Osteoblast (primary cell): ENCODE data around the gene SLC35G1. TPM values are rescaled to one million over a fixed set of nuclear protein-coding genes. Genes with fewer than 3 reads are reported as not detected.

ENCODE experiments used
- DNase-seq: peaks from one replicate; pipeline ENCODE4 v3.0.0; 2011; ENCODE audit warnings: low spot score, mixed read lengths; ENCODE audit not compliant: insufficient read length; ENCODE audit errors: missing footprints
- H2AFZ ChIP-seq: 2 replicates; pipeline ENCODE4 v1.6.0; 2011; ENCODE audit warnings: mild to moderate bottlenecking, low read length
- H3K27ac ChIP-seq: 2 replicates; pipeline ENCODE4 v1.5.1; 2011; ENCODE audit warnings: mild to moderate bottlenecking, low read depth, low read length, moderate library complexity
- H3K27me3 ChIP-seq: 2 replicates; pipeline ENCODE4 v1.6.0; 2012; ENCODE audit warnings: mild to moderate bottlenecking, control low read depth, inconsistent platforms, low read length, moderate library complexity; ENCODE audit not compliant: insufficient read depth
- H3K36me3 ChIP-seq: 2 replicates; pipeline ENCODE4 v1.5.1; 2011; ENCODE audit warnings: mild to moderate bottlenecking, low read length, control low read depth, moderate library complexity; ENCODE audit not compliant: insufficient read depth
- H3K4me1 ChIP-seq: 2 replicates; pipeline ENCODE4 v1.5.1; 2011; ENCODE audit warnings: mild to moderate bottlenecking, low read length, control low read depth, moderate library complexity; ENCODE audit not compliant: insufficient read depth
- H3K4me2 ChIP-seq: 2 replicates; pipeline ENCODE4 v1.6.0; 2011; ENCODE audit warnings: mild to moderate bottlenecking, low read length; ENCODE audit not compliant: insufficient read depth
- H3K4me3 ChIP-seq: fragments of 200-600 bp; sonication (generic); 3 replicates; pipeline ENCODE4 v1.5.1; 2012; ENCODE audit warnings: mild to moderate bottlenecking, low read length, inconsistent platforms; ENCODE audit not compliant: insufficient read depth
- H3K79me2 ChIP-seq: 2 replicates; pipeline ENCODE4 v1.6.0; 2012; ENCODE audit warnings: mild to moderate bottlenecking, low read length, control low read depth, inconsistent platforms; ENCODE audit not compliant: insufficient read depth
- H3K9me3 ChIP-seq: 2 replicates; pipeline ENCODE4 v1.5.1; 2011; ENCODE audit warnings: low read depth, low read length, control low read depth
- H4K20me1 ChIP-seq: 2 replicates; pipeline ENCODE4 v1.6.0; 2012; ENCODE audit warnings: mild to moderate bottlenecking, low read length, control low read depth; ENCODE audit not compliant: insufficient read depth
- total RNA-seq: library from RNA; depleted of rRNA; stranded (reverse); fragments of >200 nt; gene quantifications from 2 replicates; pipeline ENCODE4 v1.2.3, GENCODE V29; 2012
- TF ChIP-seq, protein P1 (sequence below): IDR thresholded peaks from 2 replicates; pipeline ENCODE4 v1.5.1; 2011; ENCODE audit warnings: mild to moderate bottlenecking, low read depth, low read length, moderate library complexity; ENCODE audit errors: extremely low read depth

SLC35G1 gene
- total RNA-seq, 1 donor, result 5.4 TPM

DNA sequence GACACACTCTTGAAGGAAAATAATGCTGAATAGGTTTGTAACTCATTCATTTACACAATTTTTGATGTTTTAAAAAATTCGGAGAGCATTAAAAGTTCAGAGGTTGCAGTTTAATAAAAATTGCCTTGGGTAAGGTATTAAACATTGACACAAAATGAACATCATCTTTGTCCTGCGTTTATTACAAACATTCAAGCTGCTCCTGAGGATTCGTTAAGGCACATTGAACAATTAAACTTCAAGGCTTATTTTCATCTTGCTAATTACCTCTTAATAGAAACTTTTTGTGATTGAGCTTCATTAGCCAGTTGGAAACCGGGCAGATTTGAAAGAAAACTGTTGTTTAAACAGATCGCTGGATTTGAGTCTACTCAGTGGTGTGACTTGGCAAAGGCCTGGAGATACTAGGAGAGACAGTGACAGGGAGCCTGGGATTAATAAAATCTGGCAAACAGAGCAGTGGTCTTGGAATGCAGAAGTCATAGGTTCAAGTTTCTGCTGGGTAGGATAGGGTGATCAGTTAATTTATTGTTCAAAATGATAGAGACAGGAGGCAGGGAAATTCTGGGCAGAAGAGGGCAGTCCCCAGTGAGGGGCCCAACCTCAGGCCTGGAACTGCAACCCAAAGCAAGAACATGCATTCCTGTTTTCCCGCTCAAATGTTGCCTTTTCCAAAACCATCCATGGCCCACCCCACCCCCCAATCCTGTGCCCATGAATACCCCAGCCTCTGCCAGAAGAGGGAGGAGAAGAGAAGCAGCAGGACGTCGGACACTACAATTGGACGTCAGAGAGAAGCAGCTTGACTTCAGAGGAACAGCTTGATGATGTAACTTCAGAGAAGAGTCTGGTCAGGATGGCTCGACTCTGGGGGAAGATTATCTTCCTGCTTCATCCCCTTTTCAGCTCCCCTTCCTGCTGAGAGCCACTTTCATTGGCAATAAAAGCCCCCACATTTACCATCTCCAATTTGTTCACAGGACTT lies 43.5 kb upstream of the SLC35G1 start:
- no peak for DNase-seq
- H3K36me3 ChIP-seq, result no peaks in the 10 kb centered on the region
- TF ChIP-seq, protein P1, sequence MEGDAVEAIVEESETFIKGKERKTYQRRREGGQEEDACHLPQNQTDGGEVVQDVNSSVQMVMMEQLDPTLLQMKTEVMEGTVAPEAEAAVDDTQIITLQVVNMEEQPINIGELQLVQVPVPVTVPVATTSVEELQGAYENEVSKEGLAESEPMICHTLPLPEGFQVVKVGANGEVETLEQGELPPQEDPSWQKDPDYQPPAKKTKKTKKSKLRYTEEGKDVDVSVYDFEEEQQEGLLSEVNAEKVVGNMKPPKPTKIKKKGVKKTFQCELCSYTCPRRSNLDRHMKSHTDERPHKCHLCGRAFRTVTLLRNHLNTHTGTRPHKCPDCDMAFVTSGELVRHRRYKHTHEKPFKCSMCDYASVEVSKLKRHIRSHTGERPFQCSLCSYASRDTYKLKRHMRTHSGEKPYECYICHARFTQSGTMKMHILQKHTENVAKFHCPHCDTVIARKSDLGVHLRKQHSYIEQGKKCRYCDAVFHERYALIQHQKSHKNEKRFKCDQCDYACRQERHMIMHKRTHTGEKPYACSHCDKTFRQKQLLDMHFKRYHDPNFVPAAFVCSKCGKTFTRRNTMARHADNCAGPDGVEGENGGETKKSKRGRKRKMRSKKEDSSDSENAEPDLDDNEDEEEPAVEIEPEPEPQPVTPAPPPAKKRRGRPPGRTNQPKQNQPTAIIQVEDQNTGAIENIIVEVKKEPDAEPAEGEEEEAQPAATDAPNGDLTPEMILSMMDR, result no peak
- H3K4me1 ChIP-seq, result no peaks in the 10 kb centered on the region
- no peak overlapping the region for H3K4me2 ChIP-seq
- no peak overlapping the region for H2AFZ ChIP-seq
- peaks cover 32% of the 10 kb centered on the region for H3K27me3 ChIP-seq
- H3K4me3 ChIP-seq, result no peak overlapping the region
- no peaks in the 10 kb centered on the region for H4K20me1 ChIP-seq
- no peaks in the 10 kb centered on the region for H3K79me2 ChIP-seq
- no peaks in the 10 kb centered on the region for H3K9me3 ChIP-seq
- H3K27ac ChIP-seq, result no peak overlapping the region

DNA sequence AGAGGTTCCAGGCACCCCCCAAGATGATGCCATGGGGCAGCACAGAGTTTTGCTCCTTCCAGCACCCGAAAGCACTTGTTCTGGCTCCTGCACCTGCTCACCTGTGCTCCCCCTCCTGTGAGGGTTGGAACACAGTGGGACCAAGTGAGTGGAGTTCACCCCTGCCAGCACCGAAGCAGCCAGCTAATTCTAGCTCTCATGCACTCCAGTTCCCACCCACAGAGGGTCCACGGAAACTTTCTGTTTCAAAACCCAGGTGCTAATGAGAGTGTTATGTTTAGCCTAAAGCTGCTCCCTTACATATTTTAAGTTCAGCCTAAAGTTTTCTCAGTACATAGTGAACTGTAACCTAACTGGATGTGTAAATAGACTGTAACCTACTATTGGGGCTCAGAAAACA lies 42.6 kb upstream of the SLC35G1 start:
- no peak overlapping the region for H3K27ac ChIP-seq
- no peak overlapping the region for H3K4me3 ChIP-seq
- H3K4me1 ChIP-seq, result no peaks in the 10 kb centered on the region
- no peak overlapping the region for H3K4me2 ChIP-seq
- H3K9me3 ChIP-seq, result no peaks in the 10 kb centered on the region
- H3K36me3 ChIP-seq, result no peaks in the 10 kb centered on the region
- DNase-seq, result no peak
- peaks cover 35% of the 10 kb centered on the region for H3K27me3 ChIP-seq
- TF ChIP-seq, protein P1, result no peak
- no peaks in the 10 kb centered on the region for H4K20me1 ChIP-seq
- no peak overlapping the region for H2AFZ ChIP-seq
- no peaks in the 10 kb centered on the region for H3K79me2 ChIP-seq

DNA sequence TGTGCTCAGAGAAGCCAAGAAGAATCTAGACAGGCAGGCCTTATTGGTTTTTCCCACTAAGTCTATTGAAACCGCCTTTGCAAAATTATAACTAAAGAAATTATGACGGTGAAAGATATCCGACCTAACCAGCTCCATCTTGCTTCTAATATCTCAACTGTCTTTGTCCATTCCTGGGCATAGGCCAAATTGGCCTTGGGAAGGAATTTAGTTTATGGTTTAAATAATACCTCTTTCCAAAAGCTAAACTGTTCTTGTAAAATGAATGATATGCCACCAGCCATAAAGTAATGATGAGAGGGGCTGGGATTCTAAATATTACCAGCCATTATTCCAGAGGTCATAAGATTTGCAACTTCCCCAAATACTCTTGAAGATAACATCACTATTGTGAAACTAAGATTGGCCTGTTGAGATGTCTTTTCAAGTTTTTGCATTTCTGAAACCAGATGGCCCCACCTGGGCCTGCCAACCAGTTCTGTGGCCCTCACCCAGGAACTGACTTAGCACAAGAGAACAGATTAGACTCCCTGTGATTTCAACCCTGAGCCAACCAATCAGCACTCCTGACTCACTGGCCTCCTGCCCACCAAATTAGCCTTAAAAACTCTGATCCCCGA lies 41.2 kb upstream of the SLC35G1 start:
- H4K20me1 ChIP-seq, result no peaks in the 10 kb centered on the region
- no peak overlapping the region for H2AFZ ChIP-seq
- H3K27me3 ChIP-seq, result peaks cover 38% of the 10 kb centered on the region
- no peaks in the 10 kb centered on the region for H3K79me2 ChIP-seq
- H3K9me3 ChIP-seq, result no peaks in the 10 kb centered on the region
- H3K4me3 ChIP-seq, result no peak overlapping the region
- H3K27ac ChIP-seq, result no peak overlapping the region
- TF ChIP-seq, protein P1, result no peak
- H3K36me3 ChIP-seq, result no peaks in the 10 kb centered on the region
- no peak overlapping the region for H3K4me2 ChIP-seq
- DNase-seq, result no peak
- no peaks in the 10 kb centered on the region for H3K4me1 ChIP-seq

DNA sequence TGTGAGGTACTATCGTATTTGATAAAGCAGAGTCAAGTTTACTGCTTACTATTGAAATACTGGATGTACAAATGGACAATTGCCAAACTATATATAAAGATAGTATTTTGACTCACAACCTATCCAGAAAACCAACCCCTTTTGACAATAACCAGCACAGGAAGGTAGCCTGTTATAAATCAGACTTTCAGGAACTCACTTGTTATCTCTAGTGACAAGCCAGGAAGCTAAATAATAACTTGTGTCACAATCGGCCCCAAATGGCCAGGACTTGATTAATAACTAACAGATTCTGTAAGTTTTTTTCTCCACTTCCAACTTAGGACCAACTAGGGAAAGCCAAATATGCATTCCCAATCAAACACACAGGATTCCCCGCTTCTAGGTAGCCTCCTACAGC lies 38.8 kb upstream of the SLC35G1 start:
- DNase-seq, result no peak
- H3K4me2 ChIP-seq, result no peak overlapping the region
- no peaks in the 10 kb centered on the region for H3K36me3 ChIP-seq
- H3K79me2 ChIP-seq, result no peaks in the 10 kb centered on the region
- H3K27ac ChIP-seq, result no peak overlapping the region
- no peaks in the 10 kb centered on the region for H3K9me3 ChIP-seq
- TF ChIP-seq, protein P1, result no peak
- H4K20me1 ChIP-seq, result no peaks in the 10 kb centered on the region
- H3K27me3 ChIP-seq, result peaks cover 30% of the 10 kb centered on the region
- H2AFZ ChIP-seq, result no peak overlapping the region
- no peak overlapping the region for H3K4me3 ChIP-seq
- no peaks in the 10 kb centered on the region for H3K4me1 ChIP-seq
